Measurements from ENCODE around the gene SULT6B1.

SULT6B1 gene

GRCh38 chr2:37156071-37156856 is 32.2 kb downstream of the SULT6B1 start:
- Histone ChIP-seq H3K9me3 (ENCODE audit: control insufficient read depth, insufficient read depth, low read depth, low read length) (no peaks in the 10 kb centered on the region), H3K36me3 (ENCODE audit: control insufficient read depth in 2 of 2, insufficient read depth in 1 of 2, low read length in 2 of 2) (peaks cover 3 to 8% of the 10 kb centered on the region in 2 experiments; a peak in 2 of 3 replicates), H3K4me1 (ENCODE audit: control insufficient read depth, insufficient read depth, low read length) (peaks cover 10% of the 10 kb centered on the region; the same call in 1 of the 2 replicates), H3K4me3 (ENCODE audit: low read depth, low read length) (peak overlapping the region; percentile 86), H3K27ac (ENCODE audit: extremely low read depth, low read depth, low read length) (peak overlapping the region; percentile 67)
- POLR2A ChIA-PET, result interaction anchor here (1.1 to 1.3 kb wide), 4 partner anchors 41 to 515 kb away, joined by 3 read pairs; partner anchors contain the start of genes CEBPZ, CEBPZOS and NDUFAF7
- CTCF ChIA-PET, result interaction anchor here (0.6 to 4.1 kb wide), 3 partner anchors 12 to 1906 kb away, joined by 3 to 22 read pairs (median 5); no protein-coding TSS in a partner anchor
- TF ChIP-seq ZNF184 (tag by site-specific recombination; IDR thresholded peaks at IDR 0.05) (no peak), ZNF521 (tag by site-specific recombination; IDR thresholded peaks at IDR 0.05) (no peak), ZNF76 (tag by site-specific recombination; IDR thresholded peaks at IDR 0.05; ENCODE audit: borderline replicate concordance, low read depth) (peak; percentile 51; the same call in 1 of the 2 replicates), ZBTB49 (tag by site-specific recombination; IDR thresholded peaks at IDR 0.05; ENCODE audit: low read depth) (no peak), ZNF600 (tag by site-specific recombination; IDR thresholded peaks at IDR 0.05) (0 out of 2 replicates have a peak, but pooled peaks have one; percentile 34), ZNF555 (tag by site-specific recombination; conservative IDR thresholded peaks at IDR 0.05) (no peak), ZBTB48 (tag by site-specific recombination; IDR thresholded peaks at IDR 0.05) (peak; percentile 31; the same call in 1 of the 2 replicates), ZNF423 (tag by site-specific recombination; IDR thresholded peaks at IDR 0.05) (no peak), SP2 (tag by site-specific recombination; IDR thresholded peaks at IDR 0.05) (peak; percentile 41; the same call in 1 of the 2 replicates), ZNF692 (tag by site-specific recombination; IDR thresholded peaks at IDR 0.05) (peak; percentile 59), ZSCAN5A (tag by site-specific recombination; IDR thresholded peaks at IDR 0.05) (0 out of 2 replicates have a peak, but pooled peaks have one; percentile 27), ZNF138 (tag by site-specific recombination; IDR thresholded peaks at IDR 0.05; ENCODE audit: borderline replicate concordance) (no peak), ZBTB7A (tag by site-specific recombination; IDR thresholded peaks at IDR 0.05; ENCODE audit: low read depth) (no peak), ZNF112 (tag by site-specific recombination; IDR thresholded peaks at IDR 0.05) (no peak), ZIC2 (tag by site-specific recombination; IDR thresholded peaks at IDR 0.05) (no peak), ZBTB17 (tag by site-specific recombination; IDR thresholded peaks at IDR 0.05) (peak; percentile 58; the same call in 1 of the 2 replicates), ZNF561 (tag by site-specific recombination; IDR thresholded peaks at IDR 0.05; ENCODE audit: borderline replicate concordance) (no peak), ZNF571 (tag by site-specific recombination; IDR thresholded peaks at IDR 0.05) (no peak), CTCF (tag by site-specific recombination; IDR thresholded peaks at IDR 0.05) (no peak), TSHZ1 (tag by site-specific recombination; IDR thresholded peaks at IDR 0.05; ENCODE audit: borderline replicate concordance) (no peak), ZNF416 (tag by site-specific recombination; IDR thresholded peaks at IDR 0.05) (no peak), SP7 (tag by site-specific recombination; IDR thresholded peaks at IDR 0.05) (0 out of 2 replicates have a peak, but pooled peaks have one; percentile 24), IKZF3 (tag by site-specific recombination; IDR thresholded peaks at IDR 0.05) (no peak), ZNF426 (tag by site-specific recombination; IDR thresholded peaks at IDR 0.05) (no peak), ZNF335 (tag by site-specific recombination; conservative IDR thresholded peaks at IDR 0.05) (peak; percentile 48; the same call in 1 of the 2 replicates)

Data from HEK293 (cell line).